RPMI7951 (cell line): ENCODE data around the gene NOS1AP. TPM values are rescaled to one million over a fixed set of nuclear protein-coding genes. Genes with fewer than 3 reads are reported as not detected.
A peak's percentile ranks its signal among the peaks of the same experiment; 100 is the strongest.
"Not testable (repeated sequence)": the region's sequence is repeated elsewhere in the genome, so short reads cannot be mapped to it uniquely, and the experiment has no call there.

ENCODE experiments used
- DNase-seq: peaks from one replicate; pipeline ENCODE4 v3.0.0-alpha.2; 2012; ENCODE audit warnings: low read depth
- total RNA-seq: library from RNA; depleted of rRNA; stranded (reverse); fragments of >200 nt; shearing (Covaris generic); gene quantifications from 2 replicates; pipeline ENCODE4 v1.2.3, GENCODE V29; 2014; rRNA removed

NOS1AP gene
- total RNA-seq, 1 experiment from 2014 or later, result not detected

DNA sequence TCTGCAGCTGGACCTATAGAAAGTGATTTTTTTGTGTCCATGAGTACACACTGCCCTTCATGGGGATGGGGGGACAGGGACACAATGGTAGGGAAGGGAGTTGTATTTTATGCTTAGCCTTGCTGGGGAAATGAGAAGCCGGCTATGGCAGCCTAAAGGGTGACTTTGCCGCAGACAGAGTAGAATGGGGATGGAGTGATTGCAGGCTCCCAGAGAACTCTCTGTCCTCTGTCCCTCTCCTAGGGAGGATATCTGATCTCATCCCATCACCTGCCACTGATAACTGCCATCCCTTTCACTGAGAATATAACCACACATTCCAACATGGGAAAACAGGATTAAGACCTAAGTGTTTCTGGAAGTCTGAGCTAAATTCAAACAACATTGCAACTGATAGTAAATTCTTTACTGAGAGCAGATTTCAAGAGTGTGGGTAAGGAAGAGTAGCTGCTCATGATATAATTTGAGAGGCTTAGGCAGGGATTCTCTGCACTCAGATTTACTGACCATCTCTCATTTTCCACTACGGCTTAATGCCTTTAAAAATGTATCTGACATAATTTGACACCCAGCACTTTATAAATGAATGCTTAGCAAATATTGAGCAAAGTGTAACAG is 328.6 kb downstream of the NOS1AP start:
- no peak for DNase-seq

DNA sequence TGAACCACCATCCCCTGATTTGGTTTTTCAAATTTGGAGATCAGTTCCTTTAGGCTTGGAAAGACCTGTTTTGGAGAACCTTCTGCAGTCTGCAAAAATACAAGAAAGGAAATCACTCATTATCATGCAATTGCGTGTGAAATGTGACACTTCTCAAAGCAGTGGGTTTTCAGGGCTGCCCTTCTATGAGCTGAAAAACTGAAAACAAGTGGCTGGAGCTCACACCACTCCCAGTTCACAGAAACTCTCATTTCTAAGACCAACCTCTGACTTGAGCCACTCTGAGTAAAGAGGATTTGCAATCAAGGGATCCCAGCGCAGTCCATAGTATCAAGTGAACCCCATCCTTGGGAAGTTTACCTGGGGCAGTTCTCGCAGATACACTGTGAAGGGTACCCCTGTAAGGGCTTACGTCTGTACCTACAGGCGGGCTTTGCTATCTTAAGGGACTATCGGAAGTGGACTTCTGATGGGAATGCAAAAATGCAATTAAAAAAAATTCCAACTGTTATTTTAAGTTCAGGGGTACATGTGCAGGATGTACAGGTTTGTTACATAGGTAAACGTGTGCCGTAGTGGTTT is 329.6 kb downstream of the NOS1AP start:
- no peak for DNase-seq

DNA sequence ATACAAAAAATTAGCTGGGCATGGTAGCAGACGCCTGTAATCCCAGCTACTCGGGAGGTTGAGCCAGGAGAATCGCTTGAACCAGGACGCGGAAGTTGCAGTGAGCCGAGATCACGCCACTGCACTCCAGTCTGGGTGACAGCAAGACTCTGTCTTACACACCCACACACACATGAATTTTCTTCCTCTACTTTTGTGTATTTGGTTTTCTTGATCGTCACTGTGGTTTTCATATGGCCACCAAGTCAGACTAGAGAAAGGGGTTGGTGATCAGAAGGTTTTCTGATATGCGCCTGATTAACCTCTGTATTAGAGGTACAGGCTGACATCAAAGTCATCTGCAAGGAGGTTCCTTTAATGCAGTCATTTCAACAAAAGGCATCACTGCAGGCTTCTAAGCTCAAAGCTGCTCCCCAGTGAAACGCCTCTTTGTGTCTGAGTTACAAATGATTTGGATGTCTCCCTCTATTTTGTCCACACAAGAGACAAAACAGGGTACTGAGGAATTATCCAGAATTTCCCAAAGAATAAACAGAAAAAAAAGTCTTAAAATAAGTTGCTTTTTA is 331.4 kb downstream of the NOS1AP start:
- DNase-seq, result no peak

DNA sequence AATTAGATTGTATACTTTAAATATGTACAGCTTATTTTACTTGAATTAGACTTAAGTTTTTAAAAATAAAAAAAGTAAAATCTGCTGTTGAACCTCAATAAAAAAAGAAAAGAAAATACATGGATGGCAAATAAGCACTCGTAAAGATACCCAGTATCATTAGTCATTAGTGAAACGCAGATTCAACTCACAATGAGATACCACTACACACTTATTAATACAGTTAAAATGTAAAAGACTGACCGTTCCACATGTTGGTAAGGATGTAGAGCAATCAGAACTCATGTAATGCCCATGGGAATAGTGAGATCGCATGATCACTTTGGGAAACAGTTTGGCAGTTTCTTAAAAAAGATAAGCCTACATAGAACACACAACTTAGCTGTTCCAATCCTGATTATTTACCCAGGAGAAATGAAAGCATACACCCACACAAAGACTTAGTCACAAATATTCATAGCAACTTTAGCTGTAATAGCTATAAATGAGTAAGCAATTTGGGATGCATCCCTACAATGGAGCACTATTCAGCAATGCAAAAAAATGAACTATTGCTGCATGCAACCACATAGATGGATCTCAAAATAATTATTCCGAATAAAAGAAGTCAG is 335.2 kb downstream of the NOS1AP start:
- DNase-seq, result peak; percentile 24

DNA sequence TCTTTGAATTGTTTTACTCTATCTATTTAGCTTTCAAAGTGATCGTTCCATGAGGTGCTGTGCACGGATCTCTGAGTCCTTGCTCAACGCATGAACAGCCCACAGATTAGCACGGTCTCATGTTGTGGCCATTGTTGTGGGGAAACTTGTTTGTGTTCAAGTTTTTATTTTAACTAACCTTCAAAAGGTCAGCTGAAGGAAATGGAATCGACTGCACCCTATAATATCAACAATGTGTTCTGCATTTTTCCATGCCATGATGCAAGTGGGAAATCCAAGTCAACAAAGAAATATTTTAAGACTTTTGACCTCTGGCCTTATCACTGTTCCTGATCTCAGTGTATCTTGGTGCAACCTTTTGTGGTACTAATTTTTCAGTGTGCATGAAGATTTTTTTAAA is 336.3 kb downstream of the NOS1AP start:
- no peak for DNase-seq

DNA sequence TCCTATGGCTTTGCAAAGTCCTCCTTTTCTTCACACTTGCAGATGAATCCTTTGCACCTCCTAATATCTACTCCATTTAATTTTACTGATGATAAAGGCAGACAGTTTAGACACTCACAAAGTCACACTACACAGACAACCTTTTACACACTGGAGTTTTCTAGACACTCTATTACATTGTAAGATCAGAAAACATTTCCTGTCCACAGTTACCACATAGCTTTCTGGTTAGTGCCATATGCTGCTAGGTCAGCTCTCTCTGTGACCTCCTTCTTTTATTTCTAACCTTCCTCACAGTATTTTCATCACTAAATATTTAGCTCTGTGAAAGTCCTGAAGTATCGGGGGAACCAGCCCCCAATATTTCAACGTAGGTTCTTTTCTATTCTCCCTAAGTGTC is 337.3 kb downstream of the NOS1AP start:
- DNase-seq, result no peak

DNA sequence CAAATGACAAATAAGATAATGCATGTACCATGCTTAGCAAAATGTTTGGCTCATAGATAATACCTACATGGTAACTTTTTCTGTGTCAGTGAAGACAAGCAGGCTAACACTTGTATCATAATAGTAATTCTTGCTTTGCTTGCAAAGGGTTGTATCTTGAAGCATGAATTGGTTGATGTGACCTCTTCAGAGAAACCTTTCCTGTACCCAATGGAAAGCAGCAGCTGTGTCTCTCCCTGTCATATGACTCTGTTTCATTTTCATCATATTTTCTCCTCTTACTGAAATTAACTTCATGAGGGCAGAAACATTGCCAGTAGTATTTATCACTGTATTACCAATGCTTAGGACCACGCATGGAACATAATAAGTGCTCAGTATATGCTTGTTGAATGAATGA is 338.0 kb downstream of the NOS1AP start:
- DNase-seq, result no peak

DNA sequence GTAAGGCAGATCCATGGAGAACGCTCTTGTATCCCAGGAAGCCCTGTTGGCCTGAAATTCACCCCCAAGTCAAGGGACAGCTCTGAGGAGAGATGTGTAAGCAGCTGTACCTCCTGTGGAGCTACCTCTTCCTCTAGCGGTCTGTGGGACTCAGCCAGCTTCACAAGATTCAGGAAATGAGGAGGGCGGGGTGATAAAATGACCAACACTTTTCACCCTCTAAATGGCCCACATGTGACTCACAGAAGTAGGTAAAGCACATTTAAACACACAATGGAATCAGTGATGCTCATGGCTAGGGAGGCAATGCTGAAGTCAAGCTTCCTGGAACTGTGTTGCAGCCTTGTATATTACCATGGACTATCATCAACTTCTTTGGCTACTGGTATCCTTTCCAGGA is 342.5 kb downstream of the NOS1AP start, which contains the start of gene SH2D1B:
SH2D1B (minus strand) TSS at position 135 of the 400 bp plus-strand sequence; CDS start at position 15, 120 bp downstream.
- DNase-seq, result peak; percentile 33

DNA sequence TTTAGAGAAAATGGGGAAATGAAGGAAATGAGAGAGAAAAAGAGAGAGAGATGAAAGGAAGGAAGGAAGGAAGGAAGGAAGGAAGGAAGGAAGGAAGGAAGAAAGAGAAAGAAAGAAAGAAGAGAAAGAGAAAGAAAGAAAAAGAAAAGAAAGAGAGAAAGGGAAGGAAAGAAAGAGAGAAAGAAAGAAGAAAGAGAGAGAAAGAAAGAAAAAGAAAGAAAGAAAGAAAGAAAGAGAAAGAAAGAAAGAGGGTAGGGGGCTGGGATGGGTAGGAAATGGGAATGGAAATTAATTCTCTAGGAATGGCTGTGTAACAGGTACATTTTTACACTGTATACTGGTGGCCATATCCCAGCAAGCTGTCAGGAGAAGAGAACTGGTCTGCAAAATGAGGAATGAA is 346.7 kb downstream of the NOS1AP start:
- DNase-seq, result no peak

DNA sequence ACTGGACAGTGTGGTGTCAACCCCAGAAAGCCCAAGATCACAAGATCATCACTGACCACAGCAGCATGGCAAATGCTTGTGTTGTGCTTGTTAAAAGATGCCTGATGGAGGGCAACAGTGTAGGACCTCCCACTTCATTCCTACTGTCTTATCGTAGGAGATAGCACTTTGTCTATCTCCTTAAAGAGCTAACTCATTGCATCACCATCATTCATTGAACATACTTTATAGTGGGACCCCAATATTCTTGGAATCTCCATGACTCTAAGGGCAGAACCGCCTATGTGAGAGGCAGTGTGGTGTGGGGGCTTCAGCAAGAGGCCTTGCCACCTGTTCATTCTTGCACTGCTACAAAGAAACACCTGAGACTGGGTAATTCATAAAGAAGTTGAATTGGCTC is 347.4 kb downstream of the NOS1AP start:
- no peak for DNase-seq

DNA sequence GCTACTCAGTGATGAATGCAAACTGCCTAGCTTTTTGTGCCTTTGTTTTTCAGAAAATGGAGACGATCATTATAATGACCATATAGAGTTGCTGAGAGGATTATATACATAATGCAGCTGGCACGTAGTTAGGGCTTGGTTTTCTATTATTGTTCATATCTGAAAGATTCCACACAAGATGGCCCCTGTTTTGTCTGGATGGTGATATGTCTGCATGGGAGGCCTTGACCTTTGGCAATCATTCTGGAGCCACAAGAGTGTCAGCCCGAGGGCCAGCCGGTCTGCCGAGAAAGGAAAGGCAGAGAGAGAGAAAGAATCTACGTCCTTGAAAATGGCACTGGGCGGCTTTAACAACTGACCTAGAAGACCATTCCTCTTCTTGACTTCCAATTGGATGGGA is 348.2 kb downstream of the NOS1AP start:
- no peak for DNase-seq

DNA sequence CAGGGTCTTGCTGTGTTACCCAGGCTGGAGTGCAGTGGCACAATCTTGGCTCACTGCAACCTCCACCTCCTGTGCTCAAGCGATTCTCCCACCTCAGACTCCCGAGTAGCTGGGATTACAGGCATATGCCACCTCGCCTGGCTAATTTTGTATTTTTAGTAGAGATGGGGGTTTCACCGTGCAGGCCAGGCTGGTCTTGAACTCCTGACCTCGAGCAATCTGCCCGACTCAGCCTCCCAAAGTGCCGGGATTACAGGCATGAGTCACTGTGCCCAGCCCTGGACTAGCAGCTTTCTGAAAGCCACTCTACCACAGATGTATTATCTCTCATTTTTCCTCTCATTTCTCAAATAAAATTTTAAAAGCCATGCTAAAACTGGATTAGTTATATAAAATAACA is 349.1 kb downstream of the NOS1AP start:
- peak; percentile 39 for DNase-seq

DNA sequence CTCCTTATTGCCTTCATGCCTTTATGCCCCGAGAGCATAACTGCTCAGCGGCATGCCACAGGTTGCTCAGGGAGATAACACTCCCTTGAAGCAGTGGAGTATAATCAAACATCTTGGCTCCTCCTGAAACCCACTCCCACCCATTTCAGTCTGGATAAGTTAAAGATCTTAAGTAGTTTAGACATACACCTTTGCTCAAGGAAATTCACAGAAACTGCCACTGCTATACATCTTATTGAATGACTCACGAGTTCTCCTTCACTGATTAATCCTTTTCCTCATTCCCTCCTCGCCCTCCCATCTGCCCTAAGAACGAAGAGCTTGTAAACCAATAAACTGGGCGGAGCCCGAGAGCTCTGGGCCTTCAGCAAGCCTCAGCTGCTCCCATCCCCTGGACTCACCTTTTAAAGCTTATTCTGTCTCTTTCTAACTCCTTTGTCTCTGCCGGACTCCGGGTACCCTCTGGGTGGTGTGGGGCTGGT is 350.0 kb downstream of the NOS1AP start:
- DNase-seq, result not testable (repeated sequence)

Other genes starting within 250 kb of the NOS1AP start
- 15.0 and 20.3 TPM in 2 replicates for gene OLFML2B, start 45.8 kb upstream of the NOS1AP start, total RNA-seq